HG03039 (cell line): ENCODE results near the gene GRAMD1B.
"Not testable (repeated sequence)": the region's sequence is repeated elsewhere in the genome, so short reads cannot be mapped to it uniquely, and the experiment has no call there.

ENCODE experiments used
- ATAC-seq: cut with Tn5 transposase; IDR thresholded peaks from one replicate; pipeline ENCODE4 v1.9.1; 2021; ENCODE audit warnings: mild to moderate bottlenecking, moderate library complexity; ENCODE audit not compliant: unreplicated experiment

The GRAMD1B gene

DNA sequence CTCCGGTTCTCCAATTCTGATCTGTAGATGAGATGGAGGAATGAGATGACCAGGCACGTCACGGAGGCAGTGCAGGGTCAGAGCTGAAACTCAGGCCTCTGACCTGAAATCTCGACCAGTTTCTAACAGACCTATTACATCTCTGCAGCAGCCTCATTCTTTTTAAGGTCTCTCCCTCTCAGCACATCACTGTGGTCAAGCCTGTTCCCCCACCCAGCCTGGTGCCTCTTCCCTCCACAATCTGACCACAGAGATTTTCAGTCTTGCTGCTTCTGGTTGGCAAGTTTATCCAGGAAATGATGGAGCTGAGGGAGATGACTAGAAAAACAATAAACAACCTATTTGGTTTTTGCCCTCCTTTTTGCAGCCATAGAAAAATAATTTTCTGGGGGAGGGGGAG lies 9.5 kb downstream of the GRAMD1B start:
- ATAC-seq: no peak

DNA sequence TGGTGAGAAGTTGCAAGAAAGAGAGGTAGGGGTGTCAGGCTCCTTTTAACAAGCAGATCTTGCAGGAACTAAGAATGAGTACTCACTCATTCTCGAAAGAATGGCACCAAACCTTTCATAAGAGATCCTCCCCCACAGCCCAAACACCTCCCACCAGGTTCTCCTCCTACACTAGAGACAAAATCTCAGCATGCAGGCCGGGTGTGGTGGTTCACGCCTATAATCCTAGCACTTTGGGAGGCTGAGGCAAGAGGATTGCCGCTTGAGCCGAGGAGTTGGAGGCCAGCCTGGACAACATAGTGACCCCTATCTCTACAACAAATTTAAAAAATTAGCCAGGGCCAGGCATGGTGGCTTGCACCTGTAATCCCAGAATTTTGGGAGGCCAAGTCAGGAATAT lies 11.1 kb downstream of the GRAMD1B start:
- no peak for ATAC-seq

DNA sequence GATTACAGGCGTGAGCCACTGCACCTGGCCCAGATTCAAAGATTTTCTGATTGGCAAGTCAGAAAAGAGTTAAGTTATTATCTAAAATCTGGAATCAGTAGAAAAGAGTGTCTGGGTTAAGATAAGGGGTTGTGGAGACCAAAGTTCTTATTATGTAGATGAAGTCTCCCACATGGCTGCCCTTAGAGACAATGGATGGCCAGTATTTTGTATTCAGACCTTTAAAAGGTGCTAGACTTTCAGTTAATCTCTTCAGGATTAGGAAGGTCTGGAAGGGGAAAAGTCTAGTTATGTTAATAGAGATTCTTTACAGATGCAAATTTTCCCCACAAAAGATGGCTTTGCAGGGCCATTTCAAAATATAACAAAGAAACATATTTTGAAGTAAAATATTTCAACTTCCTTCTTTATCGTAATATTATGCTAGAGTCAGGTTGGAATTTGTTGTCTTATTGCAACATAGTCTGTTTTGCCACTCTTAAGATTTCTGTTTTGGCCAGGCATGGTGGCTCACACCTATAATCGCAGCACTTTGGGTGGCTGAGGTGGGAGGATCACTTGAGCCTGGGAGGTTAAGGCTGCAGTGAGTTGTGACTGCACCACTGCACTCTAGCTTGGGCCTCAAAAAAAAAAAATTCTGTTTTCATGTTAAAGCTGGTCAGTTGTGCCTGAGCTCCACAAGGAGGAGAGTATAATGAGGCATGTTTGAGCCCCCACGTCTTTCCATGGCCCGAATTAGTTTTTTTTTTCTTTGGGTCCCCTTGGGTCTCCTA lies 14.0 kb downstream of the GRAMD1B start:
- no peak for ATAC-seq

DNA sequence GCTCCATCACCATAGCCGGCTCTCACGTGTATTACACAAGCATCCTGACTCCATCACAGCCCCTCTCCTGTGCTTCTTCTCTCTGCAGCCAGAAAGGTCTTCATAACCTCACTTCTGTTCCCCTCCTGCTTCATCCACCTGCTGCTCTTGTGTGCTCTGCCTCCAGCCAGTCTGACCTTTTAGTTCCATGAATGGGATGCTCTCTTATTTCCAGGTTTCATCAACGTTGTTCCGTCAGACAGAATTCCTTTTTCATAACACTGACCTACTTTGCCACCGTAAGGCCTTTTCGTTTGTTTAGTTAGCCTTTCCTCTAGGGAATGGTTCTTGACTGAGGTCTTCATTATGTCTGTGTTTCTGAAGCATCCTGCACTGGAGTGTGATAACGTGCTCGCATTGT lies 18.8 kb downstream of the GRAMD1B start:
- ATAC-seq: no peak

DNA sequence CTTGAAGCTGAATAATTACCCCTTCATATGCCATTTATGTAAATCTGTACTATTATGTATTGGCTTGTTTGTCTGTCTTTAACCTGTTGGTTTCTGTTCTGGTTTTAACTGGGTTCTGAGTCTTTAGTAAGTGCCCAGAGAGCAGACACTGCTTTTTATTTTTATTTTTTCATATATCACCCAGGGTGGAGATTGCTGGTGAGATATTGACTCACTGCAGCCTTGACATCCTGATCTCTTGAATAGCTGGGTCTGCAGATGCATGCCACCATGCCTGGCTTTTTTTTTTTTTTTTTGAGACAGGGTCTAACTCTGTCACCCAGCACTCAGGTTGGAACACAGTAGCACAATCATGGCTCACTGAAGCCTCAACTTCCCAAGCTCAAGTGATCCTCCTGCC lies 19.4 kb downstream of the GRAMD1B start:
- no peak for ATAC-seq

DNA sequence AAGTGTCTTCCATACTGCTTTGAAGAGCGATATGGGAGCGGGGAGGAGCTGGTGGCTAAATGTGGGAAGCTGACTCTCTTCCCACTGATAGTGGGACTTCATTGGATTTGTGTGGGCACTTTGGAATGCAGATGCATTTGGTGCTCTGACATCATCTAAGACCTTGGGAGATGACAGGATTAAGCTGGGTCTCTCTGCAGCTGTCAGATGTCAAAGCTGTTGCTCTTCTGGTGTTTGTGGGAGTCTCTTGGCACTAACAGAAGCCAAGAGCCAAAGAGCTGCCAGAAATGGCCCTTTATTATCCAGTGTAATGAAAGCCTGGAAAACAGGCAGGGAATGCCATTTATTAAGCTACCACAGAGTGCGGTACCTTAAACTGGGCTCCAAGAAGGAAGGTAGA lies 20.6 kb downstream of the GRAMD1B start:
- ATAC-seq: no peak

DNA sequence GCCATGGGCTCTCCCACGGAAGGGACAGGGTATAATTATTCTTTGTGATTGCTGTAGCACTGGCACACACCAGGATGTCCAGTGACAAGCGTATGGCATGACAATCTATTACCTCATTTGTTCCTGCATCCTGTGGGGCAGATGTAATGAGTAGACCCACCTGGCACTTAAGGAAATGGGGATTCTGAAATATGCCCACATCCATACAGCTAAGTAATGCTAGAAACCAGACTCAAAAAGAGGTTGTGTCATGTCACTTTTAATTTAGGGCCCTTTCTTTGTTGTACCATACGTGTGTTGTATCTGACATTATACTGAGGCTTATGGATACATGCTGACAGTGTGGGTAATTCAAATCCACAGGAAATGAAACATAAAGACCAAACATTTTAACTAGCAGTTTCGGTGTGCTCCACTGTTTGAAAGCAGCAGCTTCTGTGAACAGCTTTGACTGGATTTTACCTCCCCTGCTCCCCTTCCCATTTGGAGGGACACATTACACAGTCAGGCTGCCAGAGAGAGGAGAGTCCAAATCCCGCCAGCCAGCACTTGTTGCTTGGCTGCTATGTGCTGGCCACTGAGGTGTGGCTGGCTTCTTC lies 21.2 kb downstream of the GRAMD1B start:
- ATAC-seq: no peak

DNA sequence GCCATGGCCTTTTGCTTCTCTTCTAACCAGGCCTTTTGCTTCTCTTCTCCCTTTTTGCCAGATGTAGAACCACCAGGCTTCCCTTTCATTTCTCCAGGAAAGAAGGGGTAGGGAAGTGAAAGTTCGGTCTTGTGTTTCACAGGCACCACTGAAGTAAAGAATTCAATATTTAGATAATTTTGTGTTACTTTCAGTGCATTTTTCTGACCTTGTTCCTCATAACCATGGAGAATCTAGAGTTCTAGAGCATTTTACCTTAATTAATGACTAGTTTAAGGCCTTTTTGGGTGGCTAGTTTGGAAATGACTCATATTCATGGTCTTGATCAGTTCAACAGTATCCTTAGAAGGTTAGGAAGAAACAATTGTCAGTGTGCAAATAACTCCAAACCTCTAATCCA lies 22.7 kb downstream of the GRAMD1B start:
- no peak for ATAC-seq

DNA sequence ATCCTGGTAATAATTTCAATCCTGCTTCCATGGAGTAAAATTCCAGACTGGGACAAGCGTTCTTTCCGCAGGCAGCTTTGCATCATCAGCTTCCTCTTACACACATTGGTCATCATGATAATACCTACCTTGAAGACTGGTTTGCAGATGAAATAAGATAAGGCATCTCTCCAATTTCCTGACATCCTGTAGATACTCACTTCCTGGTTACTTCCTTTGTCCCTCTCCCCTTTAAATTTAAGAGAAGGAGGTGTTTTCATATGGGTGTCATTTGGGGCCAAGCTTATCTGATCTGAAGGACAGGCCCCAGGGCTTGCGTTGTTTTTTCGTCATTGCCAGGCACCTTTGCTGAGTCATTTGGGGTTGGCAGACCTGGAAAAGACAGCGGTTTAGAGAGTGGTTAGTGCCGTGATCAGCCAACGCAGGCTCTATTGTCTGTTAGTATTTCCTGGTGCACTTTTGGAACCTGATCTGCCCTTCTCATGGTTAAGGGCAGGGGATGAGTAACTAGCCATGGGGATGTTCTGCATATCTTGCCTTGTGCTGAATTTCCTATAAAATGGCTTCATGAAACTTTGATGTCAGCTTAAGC lies 24.1 kb downstream of the GRAMD1B start:
- ATAC-seq: no peak

DNA sequence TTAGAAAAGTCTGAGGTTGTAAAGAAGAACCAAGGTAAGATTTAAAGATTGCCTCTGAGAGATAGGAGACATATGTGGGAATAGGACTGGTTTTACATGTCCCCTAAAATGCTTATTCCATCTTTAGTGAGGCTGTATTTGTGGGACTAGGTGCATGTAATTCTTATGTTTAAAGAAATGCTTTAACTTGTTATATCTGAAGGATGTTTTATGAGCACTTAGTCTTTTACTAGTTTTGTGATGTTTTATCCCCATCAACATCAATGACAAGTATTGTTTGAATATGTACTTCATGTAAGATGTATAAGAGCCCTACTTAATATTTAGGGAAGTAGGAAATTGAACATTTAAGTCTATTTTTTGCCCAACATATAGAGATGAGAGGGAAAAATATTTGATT lies 24.7 kb downstream of the GRAMD1B start:
- ATAC-seq: no peak

DNA sequence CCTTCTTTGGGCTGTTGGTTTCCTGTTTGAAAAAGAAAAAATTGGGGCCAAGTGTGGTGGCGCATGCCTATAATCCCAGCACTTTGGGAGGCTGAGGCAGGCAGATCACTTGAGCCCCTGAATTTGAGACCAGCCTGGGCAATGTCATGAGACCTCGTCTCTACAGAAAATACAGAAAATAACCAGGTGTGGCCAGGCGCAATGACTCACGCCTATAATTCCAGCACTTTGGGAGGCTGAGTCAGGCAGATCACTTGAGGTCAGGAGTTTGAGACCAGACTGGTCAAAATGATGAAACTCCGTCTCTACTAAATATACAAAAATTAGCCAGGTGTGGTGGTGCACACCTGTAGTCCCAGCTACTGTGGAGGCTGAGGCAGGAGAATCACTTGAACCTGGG lies 26.4 kb downstream of the GRAMD1B start:
- not testable (repeated sequence) for ATAC-seq

DNA sequence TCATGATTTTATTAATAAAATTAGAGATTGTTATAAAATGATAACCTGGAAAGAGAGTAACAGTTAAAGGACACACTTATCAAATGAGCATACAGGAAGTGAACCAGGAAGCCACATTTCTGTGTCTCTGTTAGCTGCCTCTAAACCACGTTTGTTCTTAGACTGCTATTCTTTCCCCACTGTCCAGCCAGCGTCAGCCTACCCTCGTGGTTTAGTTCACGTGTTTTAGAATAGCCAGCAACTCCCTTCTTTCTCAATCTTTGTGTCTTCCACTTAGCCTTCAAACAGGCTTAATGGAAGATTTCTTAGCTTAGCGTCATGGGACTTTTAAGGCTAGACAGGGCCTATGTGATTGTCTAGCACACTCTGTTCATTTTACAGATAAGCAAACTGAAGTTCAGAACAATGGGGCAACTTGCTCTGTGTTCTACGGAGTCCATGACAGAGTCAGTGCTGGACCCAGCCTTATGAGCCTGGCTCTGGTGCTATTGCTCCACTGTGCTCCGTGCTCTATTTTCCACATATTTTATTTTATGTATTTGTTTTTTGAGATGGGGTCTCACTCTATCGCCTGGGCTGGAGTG lies 27.2 kb downstream of the GRAMD1B start:
- no peak for ATAC-seq

DNA sequence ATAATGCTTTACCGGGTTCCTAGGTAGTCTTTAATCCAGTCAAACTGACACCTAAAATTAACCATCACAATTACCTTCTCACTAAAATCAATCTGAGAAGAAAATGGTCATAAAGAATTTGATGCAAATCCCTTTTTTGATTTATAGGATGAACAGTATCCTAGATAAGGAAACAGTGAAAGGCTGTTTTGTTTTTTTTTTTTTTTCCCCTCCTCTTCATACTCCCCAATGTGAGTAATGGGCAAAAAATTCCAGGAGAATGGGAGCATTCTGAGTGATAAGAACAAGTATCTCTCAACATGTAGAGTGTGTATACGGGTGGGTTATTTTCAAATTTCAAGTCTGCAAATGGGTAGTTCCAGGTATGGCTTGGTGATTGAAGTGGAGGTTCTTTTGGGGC lies 28.4 kb downstream of the GRAMD1B start:
- no peak for ATAC-seq

DNA sequence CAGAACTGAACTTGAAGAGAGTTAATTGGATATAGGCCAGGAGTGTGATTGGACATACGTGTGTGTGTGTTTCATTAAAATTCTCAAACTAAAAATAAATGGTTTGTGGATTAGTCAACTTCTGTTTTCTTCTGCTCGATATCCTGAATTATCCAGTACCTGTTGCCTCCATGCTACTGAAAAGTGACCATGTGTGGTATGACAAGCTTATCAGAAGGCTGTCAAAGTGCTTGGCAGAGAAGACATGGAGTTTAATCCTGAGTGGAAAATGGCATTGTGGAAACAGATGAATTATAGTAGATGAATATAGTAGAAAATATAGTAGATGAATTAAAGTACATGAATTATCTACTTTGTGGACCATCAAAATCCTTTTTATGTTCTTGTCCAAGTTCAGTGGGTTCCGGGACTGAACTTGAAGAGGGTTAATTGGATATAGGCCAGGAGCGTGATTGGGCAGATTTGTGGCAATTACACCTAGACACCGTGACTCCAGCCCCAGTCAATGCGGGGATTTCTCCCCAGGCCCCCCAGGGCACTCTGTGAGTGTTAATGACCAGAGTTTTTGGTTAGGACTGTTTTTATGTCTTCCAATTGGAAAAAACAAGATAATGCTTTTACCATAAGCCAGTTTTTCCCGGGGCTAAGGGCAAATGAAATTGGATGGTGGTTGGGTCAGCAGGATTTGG lies 30.1 kb downstream of the GRAMD1B start:
- ATAC-seq: no peak

DNA sequence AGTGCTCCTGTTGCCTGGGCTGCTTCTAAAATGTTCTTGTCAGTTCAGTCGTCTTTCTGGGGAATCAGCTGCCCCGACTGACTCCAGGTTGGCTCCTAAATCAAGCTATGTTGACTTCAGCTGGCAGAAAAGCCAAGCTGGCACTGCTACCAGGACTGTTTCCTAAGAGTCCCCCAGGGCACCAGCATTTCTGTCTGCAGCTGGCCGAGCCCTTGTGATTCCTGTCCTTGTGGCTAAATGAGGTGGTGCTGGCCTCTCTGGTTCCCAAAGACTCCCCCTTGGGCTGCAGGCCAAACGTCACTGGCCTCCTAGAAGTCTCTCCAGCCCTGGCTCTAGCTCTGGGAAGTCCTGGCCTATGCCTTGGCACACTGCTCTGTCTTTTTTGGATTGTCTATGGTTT lies 31.1 kb downstream of the GRAMD1B start:
- ATAC-seq: no peak

DNA sequence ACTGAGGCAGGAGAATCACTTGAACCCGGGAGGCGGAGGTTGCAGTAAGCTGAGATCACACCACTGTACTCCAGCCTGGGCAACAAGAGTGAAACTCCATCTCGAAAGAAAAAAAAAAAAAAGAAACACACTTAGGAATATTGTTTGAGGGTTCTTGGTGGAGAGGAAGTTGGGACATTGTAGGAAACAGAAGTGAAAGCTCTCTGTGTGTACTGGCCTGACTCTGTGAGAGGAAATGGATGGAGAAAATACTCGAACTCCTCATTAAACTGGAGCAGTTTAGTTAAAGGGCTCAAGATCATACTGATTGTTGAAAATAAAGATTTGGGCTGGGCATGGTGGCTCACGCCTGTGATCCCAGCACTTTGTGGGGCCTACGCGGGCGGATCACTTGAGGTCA lies 35.6 kb downstream of the GRAMD1B start:
- ATAC-seq: not testable (repeated sequence)

DNA sequence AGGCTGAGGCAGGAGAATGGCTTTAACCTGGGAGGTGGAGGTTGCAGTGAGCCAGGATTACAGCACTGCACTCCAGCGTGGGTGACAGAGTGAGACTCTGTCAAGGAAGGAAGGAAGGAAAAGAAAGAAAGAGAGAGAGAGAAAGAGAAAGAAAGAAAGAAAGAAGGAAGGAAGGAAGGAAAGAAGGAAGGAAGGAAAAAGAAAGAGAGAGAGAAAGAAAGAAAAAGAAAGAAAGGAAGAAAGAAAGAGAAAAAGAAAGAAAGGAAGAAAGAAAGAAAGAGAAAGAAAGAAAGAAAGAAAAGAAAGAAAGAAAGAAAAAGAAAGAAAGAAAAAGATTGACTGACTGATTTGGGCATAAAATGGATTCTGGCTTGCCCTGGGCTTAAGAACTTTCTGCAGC lies 36.1 kb downstream of the GRAMD1B start:
- not testable (repeated sequence) for ATAC-seq

DNA sequence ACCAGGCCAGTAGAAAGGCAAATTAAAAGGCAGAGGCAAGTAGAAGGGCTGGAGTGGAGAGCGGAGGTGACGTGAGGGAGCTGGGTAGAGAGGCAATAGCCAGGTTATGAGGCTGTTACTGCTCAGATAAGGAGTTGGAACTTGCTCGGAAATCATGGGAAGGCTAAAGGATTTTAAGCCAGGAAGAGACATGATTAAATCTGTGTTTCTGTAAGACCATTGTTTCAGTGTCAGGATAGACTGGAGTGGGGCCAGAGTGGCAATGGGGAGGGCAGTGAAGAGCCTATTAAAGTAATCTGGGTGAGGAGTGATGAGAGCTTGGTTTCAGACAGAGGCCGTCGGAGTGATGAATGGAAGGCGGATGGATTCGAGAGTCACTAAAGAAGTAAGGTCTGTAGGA lies 39.0 kb downstream of the GRAMD1B start:
- ATAC-seq: no peak

DNA sequence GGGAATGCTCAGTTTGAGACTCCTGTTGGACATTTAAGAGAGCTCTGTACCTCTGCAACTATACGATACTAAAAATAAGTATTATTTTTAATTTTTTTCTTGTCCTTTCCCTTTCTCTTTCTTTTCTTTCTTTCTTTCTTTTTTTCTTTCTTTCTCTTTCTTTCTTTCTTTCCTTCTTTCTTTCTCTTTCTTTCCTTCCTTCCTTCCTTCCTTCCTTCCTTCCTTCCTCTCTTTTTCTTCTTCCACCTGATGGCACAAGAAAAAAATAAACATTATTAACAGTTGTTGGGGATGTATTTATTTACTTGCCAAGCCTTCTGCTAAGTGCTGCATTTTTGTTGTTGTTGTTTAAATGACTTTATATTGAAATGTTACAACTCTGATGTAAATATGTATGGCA lies 39.5 kb downstream of the GRAMD1B start:
- ATAC-seq: no peak

DNA sequence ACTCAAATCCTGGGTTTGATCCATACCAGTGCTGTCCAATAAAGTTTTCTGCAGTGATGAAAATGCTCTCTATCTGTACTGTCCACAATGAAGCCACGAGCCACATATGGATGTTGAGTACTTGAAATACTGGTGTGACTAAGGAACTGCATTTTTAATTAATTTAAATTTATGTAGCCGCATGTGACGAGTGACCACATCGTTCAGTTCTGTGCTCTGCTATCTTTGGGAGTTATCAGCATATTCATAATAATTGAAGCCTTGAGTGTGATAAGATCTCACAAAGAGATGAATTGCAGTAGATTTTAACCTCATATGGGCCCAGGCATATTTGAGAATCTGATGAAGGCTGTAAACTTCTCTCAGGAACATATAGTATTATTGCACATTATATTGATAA lies 40.8 kb downstream of the GRAMD1B start:
- ATAC-seq: no peak

DNA sequence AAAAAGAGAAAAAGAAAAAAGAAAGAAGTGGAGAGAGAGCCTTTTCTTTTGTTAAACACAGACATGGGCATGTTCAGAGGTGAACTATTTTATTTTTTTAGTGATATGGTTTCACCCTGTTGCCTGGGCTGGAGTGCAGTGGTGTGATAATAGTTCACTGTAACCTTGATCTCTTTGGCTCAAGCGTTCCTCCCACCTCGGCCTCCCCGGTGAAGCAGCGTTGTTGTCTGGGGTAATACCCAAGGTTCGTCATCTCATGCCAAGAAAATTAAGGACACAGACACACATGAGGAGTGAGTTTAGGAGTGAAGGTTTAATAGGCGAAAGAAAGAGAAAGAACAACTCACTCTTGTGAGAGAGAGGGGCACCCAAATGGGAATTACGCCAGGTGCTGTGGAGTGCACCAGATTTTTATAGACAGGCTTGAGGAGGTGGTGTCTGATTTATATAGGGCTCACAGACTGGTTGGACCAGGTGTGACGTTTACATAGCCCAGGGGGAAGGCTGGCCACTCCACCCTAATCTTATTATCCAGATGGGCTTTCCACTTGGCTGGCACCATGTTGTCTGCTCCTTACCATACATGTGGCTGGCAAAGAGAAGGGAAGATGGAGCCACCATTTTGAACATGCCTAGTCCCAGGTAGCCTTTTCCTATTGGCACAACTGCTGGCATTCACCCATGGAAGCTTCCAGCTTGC lies 42.3 kb downstream of the GRAMD1B start:
- ATAC-seq: no peak
